HG03280 (cell line): ENCODE measurements around the gene FIGNL2.
"Not testable (repeated sequence)": the region's sequence is repeated elsewhere in the genome, so short reads cannot be mapped to it uniquely, and the experiment has no call there.

Source experiments
- ATAC-seq: cut with Tn5 transposase; IDR thresholded peaks from one replicate; pipeline ENCODE4 v1.9.1; 2021; ENCODE audit warnings: mild to moderate bottlenecking, moderate library complexity; ENCODE audit not compliant: unreplicated experiment

Gene FIGNL2

GRCh38 chr12:51848326-51848727 lies at the start of gene FIGNL2:
Gene FIGNL2, minus strand, starts transcription at chr12:51848718. Its CDS starts 26,305 bp downstream, at chr12:51822413.
- no peak for ATAC-seq

- no peak for ATAC-seq
Observed at GRCh38 chr12:51897181-51897580, 48.7 kb upstream of the FIGNL2 start.

GRCh38 chr12:51896236-51896635 lies 47.7 kb upstream of the FIGNL2 start:
- no peak for ATAC-seq

- ATAC-seq = no peak
Observed at GRCh38 chr12:51895378-51896135, 47.0 kb upstream of the FIGNL2 start.

GRCh38 chr12:51893786-51894185 lies 45.3 kb upstream of the FIGNL2 start:
- no peak for ATAC-seq

- no peak for ATAC-seq
Observed at GRCh38 chr12:51891843-51892242, 43.3 kb upstream of the FIGNL2 start.

- ATAC-seq = no peak
Observed at GRCh38 chr12:51890511-51891171, 42.1 kb upstream of the FIGNL2 start.

GRCh38 chr12:51890133-51890464 lies 41.6 kb upstream of the FIGNL2 start:
- ATAC-seq = no peak

- ATAC-seq = no peak
Observed at GRCh38 chr12:51889216-51890132, 41.0 kb upstream of the FIGNL2 start.

GRCh38 chr12:51888316-51889215 lies 40.0 kb upstream of the FIGNL2 start:
- no peak for ATAC-seq

- no peak for ATAC-seq
Observed at GRCh38 chr12:51887476-51888315, 39.2 kb upstream of the FIGNL2 start, which contains the start of gene ANKRD33. Gene ANKRD33, plus strand, starts transcription at chr12:51888103. Its CDS starts 84 bp downstream, at chr12:51888187.

GRCh38 chr12:51886021-51886710 lies 37.6 kb upstream of the FIGNL2 start:
- no peak for ATAC-seq

- ATAC-seq = not testable (repeated sequence)
Observed at GRCh38 chr12:51885294-51886020, 36.9 kb upstream of the FIGNL2 start.

- no peak for ATAC-seq
Observed at GRCh38 chr12:51884676-51885229, 36.2 kb upstream of the FIGNL2 start.

GRCh38 chr12:51883998-51884675 lies 35.6 kb upstream of the FIGNL2 start:
- no peak for ATAC-seq

GRCh38 chr12:51883295-51883694 lies 34.8 kb upstream of the FIGNL2 start:
- ATAC-seq = no peak

- ATAC-seq = no peak
Observed at GRCh38 chr12:51879102-51879501, 30.6 kb upstream of the FIGNL2 start.
